OCI-LY3 (cell line): ENCODE results near the gene ERBB4.

Source experiments
- EZH2phosphoT487 ChIP-seq: fragments of 200-600 bp; shearing (Covaris generic); IDR thresholded peaks from 2 replicates; pipeline ENCODE4 v1.6.1; 2018; ENCODE audit warnings: antibody characterized with exemption, mixed run types, low read depth
- TF ChIP-seq, protein P1 (sequence below): fragments of 200-600, 300-600 bp; sonication (generic); IDR thresholded peaks from 2 replicates; pipeline ENCODE4 v1.5.1; 2014; ENCODE audit warnings: antibody characterized with exemption, low read length, low read depth

GRCh38 chr2:211364911-211365310 is 1173.7 kb downstream of the ERBB4 start:
- TF ChIP-seq, protein P1, sequence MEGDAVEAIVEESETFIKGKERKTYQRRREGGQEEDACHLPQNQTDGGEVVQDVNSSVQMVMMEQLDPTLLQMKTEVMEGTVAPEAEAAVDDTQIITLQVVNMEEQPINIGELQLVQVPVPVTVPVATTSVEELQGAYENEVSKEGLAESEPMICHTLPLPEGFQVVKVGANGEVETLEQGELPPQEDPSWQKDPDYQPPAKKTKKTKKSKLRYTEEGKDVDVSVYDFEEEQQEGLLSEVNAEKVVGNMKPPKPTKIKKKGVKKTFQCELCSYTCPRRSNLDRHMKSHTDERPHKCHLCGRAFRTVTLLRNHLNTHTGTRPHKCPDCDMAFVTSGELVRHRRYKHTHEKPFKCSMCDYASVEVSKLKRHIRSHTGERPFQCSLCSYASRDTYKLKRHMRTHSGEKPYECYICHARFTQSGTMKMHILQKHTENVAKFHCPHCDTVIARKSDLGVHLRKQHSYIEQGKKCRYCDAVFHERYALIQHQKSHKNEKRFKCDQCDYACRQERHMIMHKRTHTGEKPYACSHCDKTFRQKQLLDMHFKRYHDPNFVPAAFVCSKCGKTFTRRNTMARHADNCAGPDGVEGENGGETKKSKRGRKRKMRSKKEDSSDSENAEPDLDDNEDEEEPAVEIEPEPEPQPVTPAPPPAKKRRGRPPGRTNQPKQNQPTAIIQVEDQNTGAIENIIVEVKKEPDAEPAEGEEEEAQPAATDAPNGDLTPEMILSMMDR: no peak
- no peak for TF ChIP-seq EZH2phosphoT487
